Keratinocyte (primary cell): ENCODE data around the gene COL21A1. TPM values are rescaled to one million over a fixed set of nuclear protein-coding genes. Genes with fewer than 3 reads are reported as not detected.

Experiments used
- DNase-seq: peaks from one replicate; pipeline ENCODE4 v3.0.0-alpha.2; 2011; ENCODE audit warnings: low read depth, missing footprints, low spot score
- FAIRE-seq: peaks from 2 replicates; lab custom pipeline; 2011; peaks lifted over from hg19 to GRCh38; lab: Jason Lieb, UNC
- H2AFZ ChIP-seq: 2 replicates; pipeline ENCODE4 v1.6.0; 2012; ENCODE audit warnings: low read length, control low read depth, inconsistent platforms; ENCODE audit not compliant: control insufficient read depth
- H3K27ac ChIP-seq: 2 replicates; pipeline ENCODE4 v1.5.1; 2011; ENCODE audit warnings: low read length; ENCODE audit not compliant: control insufficient read depth, insufficient read depth
- H3K27me3 ChIP-seq: 3 replicates; pipeline ENCODE4 v1.6.0; 2011; ENCODE audit warnings: low read length; ENCODE audit not compliant: control insufficient read depth, insufficient read depth; ENCODE audit errors: extremely low read depth
- H3K36me3 ChIP-seq, 2 experiments: 2 replicates in 1 of 2; 3 replicates in 1 of 2; pipeline ENCODE4 v1.5.1; 2011; ENCODE audit warnings: low read length in 2 of 2, mild to moderate bottlenecking in 1 of 2; ENCODE audit not compliant: control insufficient read depth in 2 of 2, insufficient read depth in 2 of 2; ENCODE audit errors: extremely low read depth in 1 of 2
- H3K4me1 ChIP-seq: 3 replicates; pipeline ENCODE4 v1.5.1; 2011; ENCODE audit warnings: low read length; ENCODE audit not compliant: control insufficient read depth, insufficient read depth; ENCODE audit errors: extremely low read depth
- H3K4me2 ChIP-seq: 3 replicates; pipeline ENCODE4 v1.6.0; 2011; ENCODE audit warnings: low read depth, low read length; ENCODE audit not compliant: control insufficient read depth, insufficient read depth; ENCODE audit errors: extremely low read depth
- H3K4me3 ChIP-seq, 3 experiments: fragments of 200-600 bp in 1 of 3; sonication (generic) in 1 of 3; 2 replicates in 2 of 3; 3 replicates in 1 of 3; pipeline ENCODE4 v1.5.1; 2011 to 2016; ENCODE audit warnings: low read length in 3 of 3, mild to moderate bottlenecking in 3 of 3, control low read depth in 2 of 3, inconsistent platforms in 1 of 3, low read depth in 1 of 3, mixed read lengths in 1 of 3, mixed run types in 1 of 3, moderate library complexity in 1 of 3; ENCODE audit not compliant: control insufficient read depth in 2 of 3, insufficient read depth in 2 of 3; ENCODE audit errors: extremely low read depth in 1 of 3
- H3K79me2 ChIP-seq: 2 replicates; pipeline ENCODE4 v1.6.0; 2012; ENCODE audit warnings: low read length; ENCODE audit not compliant: control insufficient read depth, insufficient read depth
- H3K9ac ChIP-seq: 3 replicates; pipeline ENCODE4 v1.6.0; 2011; ENCODE audit warnings: low read length; ENCODE audit not compliant: control insufficient read depth, insufficient read depth; ENCODE audit errors: extremely low read depth
- H3K9me1 ChIP-seq: 3 replicates; pipeline ENCODE4 v1.6.0; 2011; ENCODE audit warnings: low read length; ENCODE audit not compliant: control insufficient read depth, insufficient read depth; ENCODE audit errors: extremely low read depth
- H3K9me3 ChIP-seq: 2 replicates; pipeline ENCODE4 v1.5.1; 2012; ENCODE audit warnings: low read depth, low read length; ENCODE audit not compliant: control insufficient read depth
- H4K20me1 ChIP-seq: 3 replicates; pipeline ENCODE4 v1.6.0; 2011; ENCODE audit warnings: low read length; ENCODE audit not compliant: control insufficient read depth, insufficient read depth; ENCODE audit errors: extremely low read depth
- EZH2 ChIP-seq: IDR thresholded peaks from one replicate; pipeline ENCODE4 v1.6.1; 2012; ENCODE audit warnings: inconsistent platforms, mild to moderate bottlenecking, low read length, moderate library complexity
- dilution Hi-C: fragments of 300-500 bp; cut with MboI; formaldehyde crosslinking; loops from one replicate; pipeline ENCODE4 v1.7.0; 2020; ENCODE audit warnings: low sequenced_read_pairs; ENCODE audit not compliant: extremely low pct_ligation_motif_present
- polyA plus RNA-seq, 5 experiments: library from polyadenylated mRNA; depleted of rRNA in 3 of 5; stranded (reverse) in 3 of 5; stranded (forward) in 1 of 5; unstranded in 1 of 5; fragments of >200 nt; gene quantifications; 1 replicate in 1 of 5; 2 replicates in 3 of 5; 3 replicates in 1 of 5; pipeline versions ENCODE4 v1.2.1 to v1.2.3, GENCODE V29; 2011 to 2012; ENCODE audit warnings: missing spikeins in 2 of 5, low read depth in 1 of 5, low replicate concordance in 1 of 5
- TF ChIP-seq, protein P1 (sequence below), 3 experiments: IDR thresholded peaks in 1 of 3; conservative IDR thresholded peaks in 1 of 3; optimal IDR thresholded peaks in 1 of 3; 2 replicates in 2 of 3; 3 replicates in 1 of 3; pipeline versions ENCODE3 to v1.5.1; 2011; ENCODE audit warnings: low read length in 3 of 3, mild to moderate bottlenecking in 3 of 3, moderate library complexity in 2 of 3, control low read depth in 1 of 3, inconsistent platforms in 1 of 3; ENCODE audit not compliant: insufficient read depth in 2 of 3; ENCODE audit errors: extremely low read depth in 1 of 3

Gene COL21A1
- polyA plus RNA-seq, 1 donor (not counting 4 experiments of a cell fraction or from before 2014, with no cell fraction given) = 0.16 TPM

GRCh38 chr6:56088641-56089040, 158.7 kb downstream of the COL21A1 start:
- Histone ChIP-seq H3K79me2 (no peaks in the 10 kb centered on the region), H3K36me3 (no peaks in the 10 kb centered on the region), H2AFZ (no peak overlapping the region), H3K4me1 (no peaks in the 10 kb centered on the region), H3K27me3 (no peaks in the 10 kb centered on the region), H3K9ac (no peak overlapping the region), H3K4me2 (no peak overlapping the region), H3K9me1 (no peaks in the 10 kb centered on the region), H3K9me3 (no peaks in the 10 kb centered on the region), H3K27ac (no peak overlapping the region), H3K4me3 (no peak overlapping the region), H4K20me1 (no peaks in the 10 kb centered on the region)
- dilution Hi-C loops = no loop called here
- FAIRE-seq (no peak), DNase-seq (no peak)
- TF ChIP-seq, protein P1, sequence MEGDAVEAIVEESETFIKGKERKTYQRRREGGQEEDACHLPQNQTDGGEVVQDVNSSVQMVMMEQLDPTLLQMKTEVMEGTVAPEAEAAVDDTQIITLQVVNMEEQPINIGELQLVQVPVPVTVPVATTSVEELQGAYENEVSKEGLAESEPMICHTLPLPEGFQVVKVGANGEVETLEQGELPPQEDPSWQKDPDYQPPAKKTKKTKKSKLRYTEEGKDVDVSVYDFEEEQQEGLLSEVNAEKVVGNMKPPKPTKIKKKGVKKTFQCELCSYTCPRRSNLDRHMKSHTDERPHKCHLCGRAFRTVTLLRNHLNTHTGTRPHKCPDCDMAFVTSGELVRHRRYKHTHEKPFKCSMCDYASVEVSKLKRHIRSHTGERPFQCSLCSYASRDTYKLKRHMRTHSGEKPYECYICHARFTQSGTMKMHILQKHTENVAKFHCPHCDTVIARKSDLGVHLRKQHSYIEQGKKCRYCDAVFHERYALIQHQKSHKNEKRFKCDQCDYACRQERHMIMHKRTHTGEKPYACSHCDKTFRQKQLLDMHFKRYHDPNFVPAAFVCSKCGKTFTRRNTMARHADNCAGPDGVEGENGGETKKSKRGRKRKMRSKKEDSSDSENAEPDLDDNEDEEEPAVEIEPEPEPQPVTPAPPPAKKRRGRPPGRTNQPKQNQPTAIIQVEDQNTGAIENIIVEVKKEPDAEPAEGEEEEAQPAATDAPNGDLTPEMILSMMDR (optimal IDR thresholded peaks at IDR 0.05 in 1 of 3, IDR thresholded peaks at IDR 0.05 in 1 of 3, conservative IDR thresholded peaks at IDR 0.05 in 1 of 3; ENCODE audit: extremely low read depth in 1 of 3, insufficient read depth in 2 of 3, low read length in 3 of 3) = no peak
- no peak for TF ChIP-seq EZH2

DNA sequence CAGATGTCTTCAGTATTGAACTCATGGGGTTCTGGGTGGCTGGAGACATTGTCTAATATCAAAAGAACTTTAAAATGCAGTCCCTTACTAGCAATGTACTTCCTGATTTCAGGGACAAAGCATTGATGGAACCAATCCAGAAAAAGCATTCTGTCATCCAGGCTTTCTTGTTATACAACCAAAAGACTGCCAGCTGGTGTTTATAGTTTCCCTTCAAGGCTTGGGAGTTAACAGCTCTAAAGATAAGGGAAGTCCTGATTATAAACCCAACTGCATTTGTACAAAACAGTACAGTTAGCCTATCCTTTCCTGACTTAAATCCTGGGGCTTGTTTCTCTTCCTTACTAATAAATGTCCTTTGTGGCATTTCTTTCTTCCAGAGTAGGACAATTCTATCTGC, 160.0 kb downstream of the COL21A1 start:
- no peaks in the 10 kb centered on the region for H3K4me1 ChIP-seq
- no peak for FAIRE-seq

More for the DNA sequence above, 160.0 kb downstream of the COL21A1 start:
- Histone ChIP-seq H2AFZ (no peak overlapping the region), H3K36me3 (no peaks in the 10 kb centered on the region), H4K20me1 (no peaks in the 10 kb centered on the region), H3K4me2 (no peak overlapping the region), H3K9ac (no peak overlapping the region), H3K9me1 (no peaks in the 10 kb centered on the region), H3K9me3 (no peaks in the 10 kb centered on the region), H3K4me3 (no peak overlapping the region), H3K79me2 (no peaks in the 10 kb centered on the region), H3K27me3 (no peaks in the 10 kb centered on the region), H3K27ac (no peak overlapping the region)
- TF ChIP-seq EZH2 = no peak
- TF ChIP-seq, protein P1 (optimal IDR thresholded peaks at IDR 0.05 in 1 of 3, IDR thresholded peaks at IDR 0.05 in 1 of 3, conservative IDR thresholded peaks at IDR 0.05 in 1 of 3; ENCODE audit: extremely low read depth in 1 of 3, insufficient read depth in 2 of 3, low read length in 3 of 3) = no peak
- no peak for DNase-seq
- dilution Hi-C loops = no loop called here
